WTC11 (cell line): ENCODE data around the gene OTOG.

Source experiments
- AFF4 ChIP-seq: sonication (generic); formaldehyde crosslinking; IDR thresholded peaks from 2 replicates; pipeline ENCODE4 v1.8.1; 2023; ENCODE audit warnings: mild to moderate bottlenecking, missing genetic modification reagents, borderline replicate concordance
- CREB1 ChIP-seq: sonication (generic); formaldehyde crosslinking; IDR thresholded peaks from 2 replicates; pipeline ENCODE4 v1.8.0; 2023; ENCODE audit warnings: mild to moderate bottlenecking, missing genetic modification reagents
- E2F1 ChIP-seq: sonication (generic); formaldehyde crosslinking; IDR thresholded peaks from 2 replicates; pipeline ENCODE4 v1.8.0; 2022; ENCODE audit warnings: mild to moderate bottlenecking, missing genetic modification reagents
- E2F4 ChIP-seq: sonication (generic); formaldehyde crosslinking; IDR thresholded peaks from 2 replicates; pipeline ENCODE4 v1.8.1; 2022; ENCODE audit warnings: low read depth, mild to moderate bottlenecking, moderate library complexity, missing genetic modification reagents, borderline replicate concordance
- ESRRA ChIP-seq: sonication (generic); formaldehyde crosslinking; IDR thresholded peaks from 2 replicates; pipeline ENCODE4 v1.8.1; 2022; ENCODE audit warnings: mild to moderate bottlenecking, missing genetic modification reagents, borderline replicate concordance
- NR1H2 ChIP-seq: sonication (generic); formaldehyde crosslinking; IDR thresholded peaks from 2 replicates; pipeline ENCODE4 v1.9.0; 2021; ENCODE audit warnings: mild to moderate bottlenecking, moderate library complexity, missing genetic modification reagents
- PRRX2 ChIP-seq: fragments of 250-450 bp; sonication (Bioruptor Pico); IDR thresholded peaks from 2 replicates; pipeline ENCODE4 v1.8.0; 2021; ENCODE audit warnings: mild to moderate bottlenecking
- SP1 ChIP-seq: sonication (generic); formaldehyde crosslinking; conservative IDR thresholded peaks from 2 replicates; pipeline ENCODE4 v1.8.1; 2022; ENCODE audit warnings: missing genetic modification reagents
- TF ChIP-seq, protein P1 (sequence below): fragments of 200-600 bp; IDR thresholded peaks from 2 replicates; pipeline ENCODE4 v1.8.0; 2022; ENCODE audit warnings: antibody characterized with exemption
- TF ChIP-seq, protein P2 (sequence below): fragments of 250-450 bp; sonication (Bioruptor Pico); IDR thresholded peaks from 2 replicates; pipeline ENCODE4 v1.8.0; 2021; ENCODE audit warnings: mild to moderate bottlenecking
- TF ChIP-seq, protein P3 (sequence below): sonication (generic); formaldehyde crosslinking; IDR thresholded peaks from 2 replicates; pipeline ENCODE4 v1.8.0; 2022; ENCODE audit warnings: mild to moderate bottlenecking, missing genetic modification reagents
- TF ChIP-seq, protein P4 (sequence below): sonication (generic); formaldehyde crosslinking; IDR thresholded peaks from 2 replicates; pipeline ENCODE4 v1.8.0; 2022; ENCODE audit warnings: mild to moderate bottlenecking, missing genetic modification reagents
- TF ChIP-seq, protein P5 (sequence below): sonication (generic); formaldehyde crosslinking; conservative IDR thresholded peaks from 2 replicates; pipeline ENCODE4 v1.8.1; 2023; ENCODE audit warnings: mild to moderate bottlenecking, low read depth, missing genetic modification reagents, moderate library complexity

DNA sequence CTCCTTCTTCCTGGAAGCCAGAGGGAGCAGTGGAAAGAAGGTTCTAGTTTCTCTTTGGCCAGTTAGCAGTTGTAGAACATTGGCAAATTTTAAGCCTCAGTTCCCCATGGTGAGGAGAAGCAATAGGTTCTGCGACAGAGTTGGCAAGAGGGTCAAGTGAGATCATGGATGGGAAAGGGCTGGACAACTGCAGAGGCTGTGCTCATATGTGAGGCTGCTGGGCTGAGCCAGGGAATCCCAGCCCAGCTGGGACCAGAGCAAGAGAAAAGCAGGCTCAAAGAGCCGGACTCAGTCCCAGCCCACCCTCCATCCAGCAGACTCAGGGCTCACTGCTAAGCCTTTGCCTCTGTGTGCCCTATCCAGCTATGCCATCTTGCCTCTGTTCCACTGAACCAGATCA, 105.5 kb downstream of the OTOG start:
- TF ChIP-seq, protein P1, sequence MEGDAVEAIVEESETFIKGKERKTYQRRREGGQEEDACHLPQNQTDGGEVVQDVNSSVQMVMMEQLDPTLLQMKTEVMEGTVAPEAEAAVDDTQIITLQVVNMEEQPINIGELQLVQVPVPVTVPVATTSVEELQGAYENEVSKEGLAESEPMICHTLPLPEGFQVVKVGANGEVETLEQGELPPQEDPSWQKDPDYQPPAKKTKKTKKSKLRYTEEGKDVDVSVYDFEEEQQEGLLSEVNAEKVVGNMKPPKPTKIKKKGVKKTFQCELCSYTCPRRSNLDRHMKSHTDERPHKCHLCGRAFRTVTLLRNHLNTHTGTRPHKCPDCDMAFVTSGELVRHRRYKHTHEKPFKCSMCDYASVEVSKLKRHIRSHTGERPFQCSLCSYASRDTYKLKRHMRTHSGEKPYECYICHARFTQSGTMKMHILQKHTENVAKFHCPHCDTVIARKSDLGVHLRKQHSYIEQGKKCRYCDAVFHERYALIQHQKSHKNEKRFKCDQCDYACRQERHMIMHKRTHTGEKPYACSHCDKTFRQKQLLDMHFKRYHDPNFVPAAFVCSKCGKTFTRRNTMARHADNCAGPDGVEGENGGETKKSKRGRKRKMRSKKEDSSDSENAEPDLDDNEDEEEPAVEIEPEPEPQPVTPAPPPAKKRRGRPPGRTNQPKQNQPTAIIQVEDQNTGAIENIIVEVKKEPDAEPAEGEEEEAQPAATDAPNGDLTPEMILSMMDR, result no peak
- TF ChIP-seq, protein P2, sequence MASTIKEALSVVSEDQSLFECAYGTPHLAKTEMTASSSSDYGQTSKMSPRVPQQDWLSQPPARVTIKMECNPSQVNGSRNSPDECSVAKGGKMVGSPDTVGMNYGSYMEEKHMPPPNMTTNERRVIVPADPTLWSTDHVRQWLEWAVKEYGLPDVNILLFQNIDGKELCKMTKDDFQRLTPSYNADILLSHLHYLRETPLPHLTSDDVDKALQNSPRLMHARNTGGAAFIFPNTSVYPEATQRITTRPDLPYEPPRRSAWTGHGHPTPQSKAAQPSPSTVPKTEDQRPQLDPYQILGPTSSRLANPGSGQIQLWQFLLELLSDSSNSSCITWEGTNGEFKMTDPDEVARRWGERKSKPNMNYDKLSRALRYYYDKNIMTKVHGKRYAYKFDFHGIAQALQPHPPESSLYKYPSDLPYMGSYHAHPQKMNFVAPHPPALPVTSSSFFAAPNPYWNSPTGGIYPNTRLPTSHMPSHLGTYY (CRISPR knock-in tag), result no peak
- no peak for TF ChIP-seq E2F4 (CRISPR knock-in tag)
- TF ChIP-seq, protein P3, sequence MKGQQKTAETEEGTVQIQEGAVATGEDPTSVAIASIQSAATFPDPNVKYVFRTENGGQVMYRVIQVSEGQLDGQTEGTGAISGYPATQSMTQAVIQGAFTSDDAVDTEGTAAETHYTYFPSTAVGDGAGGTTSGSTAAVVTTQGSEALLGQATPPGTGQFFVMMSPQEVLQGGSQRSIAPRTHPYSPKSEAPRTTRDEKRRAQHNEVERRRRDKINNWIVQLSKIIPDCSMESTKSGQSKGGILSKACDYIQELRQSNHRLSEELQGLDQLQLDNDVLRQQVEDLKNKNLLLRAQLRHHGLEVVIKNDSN (CRISPR knock-in tag), result no peak
- TF ChIP-seq, protein P4, sequence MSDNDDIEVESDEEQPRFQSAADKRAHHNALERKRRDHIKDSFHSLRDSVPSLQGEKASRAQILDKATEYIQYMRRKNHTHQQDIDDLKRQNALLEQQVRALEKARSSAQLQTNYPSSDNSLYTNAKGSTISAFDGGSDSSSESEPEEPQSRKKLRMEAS (CRISPR knock-in tag), result no peak
- no peak for TF ChIP-seq PRRX2 (CRISPR knock-in tag)
- TF ChIP-seq ESRRA (CRISPR knock-in tag), result no peak
- no peak for TF ChIP-seq AFF4 (CRISPR knock-in tag)
- no peak for TF ChIP-seq CREB1 (CRISPR knock-in tag)
- TF ChIP-seq SP1 (CRISPR knock-in tag), result no peak
- TF ChIP-seq, protein P5, sequence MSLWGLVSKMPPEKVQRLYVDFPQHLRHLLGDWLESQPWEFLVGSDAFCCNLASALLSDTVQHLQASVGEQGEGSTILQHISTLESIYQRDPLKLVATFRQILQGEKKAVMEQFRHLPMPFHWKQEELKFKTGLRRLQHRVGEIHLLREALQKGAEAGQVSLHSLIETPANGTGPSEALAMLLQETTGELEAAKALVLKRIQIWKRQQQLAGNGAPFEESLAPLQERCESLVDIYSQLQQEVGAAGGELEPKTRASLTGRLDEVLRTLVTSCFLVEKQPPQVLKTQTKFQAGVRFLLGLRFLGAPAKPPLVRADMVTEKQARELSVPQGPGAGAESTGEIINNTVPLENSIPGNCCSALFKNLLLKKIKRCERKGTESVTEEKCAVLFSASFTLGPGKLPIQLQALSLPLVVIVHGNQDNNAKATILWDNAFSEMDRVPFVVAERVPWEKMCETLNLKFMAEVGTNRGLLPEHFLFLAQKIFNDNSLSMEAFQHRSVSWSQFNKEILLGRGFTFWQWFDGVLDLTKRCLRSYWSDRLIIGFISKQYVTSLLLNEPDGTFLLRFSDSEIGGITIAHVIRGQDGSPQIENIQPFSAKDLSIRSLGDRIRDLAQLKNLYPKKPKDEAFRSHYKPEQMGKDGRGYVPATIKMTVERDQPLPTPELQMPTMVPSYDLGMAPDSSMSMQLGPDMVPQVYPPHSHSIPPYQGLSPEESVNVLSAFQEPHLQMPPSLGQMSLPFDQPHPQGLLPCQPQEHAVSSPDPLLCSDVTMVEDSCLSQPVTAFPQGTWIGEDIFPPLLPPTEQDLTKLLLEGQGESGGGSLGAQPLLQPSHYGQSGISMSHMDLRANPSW, result no peak
- no peak for TF ChIP-seq NR1H2 (CRISPR knock-in tag)
- no peak for TF ChIP-seq E2F1 (CRISPR knock-in tag)
